AG04450 (cell line): ENCODE measurements around the gene EVC2. TPM values are rescaled to one million over a fixed set of nuclear protein-coding genes. Genes with fewer than 3 reads are reported as not detected.

Experiments used
- CTCF ChIA-PET: fragments of 300-600, 350-600 bp; formaldehyde crosslinking; extraction: SDS; loops from one replicate; lab custom pipeline; 2022; ENCODE audit warnings: antibody characterized with exemption, inconsistent platforms; lab: Charles Lee
- POLR2A ChIA-PET: fragments of 350-600 bp; formaldehyde crosslinking; extraction: SDS; loops from one replicate; lab custom pipeline; 2021; ENCODE audit warnings: antibody characterized with exemption, inconsistent platforms; lab: Yijun Ruan, JAX
- DNase-seq: peaks from one replicate; pipeline ENCODE4 v3.0.0-alpha.2; 2011; ENCODE audit warnings: low read depth, low spot score
- H3K27ac ChIP-seq: one replicate; pipeline ENCODE4 v1.5.1; 2012; ENCODE audit warnings: low read depth, low read length, control low read depth
- H3K27me3 ChIP-seq: one replicate; pipeline ENCODE4 v1.6.0; 2012; ENCODE audit warnings: low read length; ENCODE audit not compliant: control insufficient read depth, insufficient read depth
- H3K4me3 ChIP-seq: 2 replicates; pipeline ENCODE4 v1.5.1; 2011; ENCODE audit warnings: mild to moderate bottlenecking, low read depth, low read length, control low read depth
- H3K9me3 ChIP-seq: 2 replicates; pipeline ENCODE4 v1.5.1; 2012; ENCODE audit warnings: low read length; ENCODE audit not compliant: control insufficient read depth, insufficient read depth
- polyA minus RNA-seq: library from RNA; depleted of rRNA, polyadenylated mRNA; stranded (reverse); fragments of >200 nt; gene quantifications from 2 replicates; pipeline ENCODE4 v1.2.3, GENCODE V29; 2011; rRNA and poly(A)+ RNA removed
- polyA plus RNA-seq: library from polyadenylated mRNA; depleted of rRNA; stranded (reverse); fragments of >200 nt; gene quantifications from 2 replicates; pipeline ENCODE4 v1.2.3, GENCODE V29; 2011; rRNA removed
- TF ChIP-seq, protein P1 (sequence below): IDR thresholded peaks from 2 replicates; pipeline ENCODE4 v1.5.1; 2011; ENCODE audit warnings: low read depth, low read length, control low read depth, inconsistent platforms

Gene EVC2
- polyA plus RNA-seq: 2.1 and 2.9 TPM in 2 replicates
- 7.0 and 7.8 TPM in 2 replicates for polyA minus RNA-seq

GRCh38 chr4:5708449-5709206 lies at the start of gene EVC2:
Gene EVC2, minus strand, starts transcription at chr4:5708559. Its CDS starts 46 bp downstream, at chr4:5708513.
- DNase-seq: no peak
- Histone ChIP-seq H3K9me3 (no peaks in the 10 kb centered on the region), H3K4me3 (peak within 1 kb of the TSS; percentile 76), H3K27ac (peak within 1 kb of the TSS; percentile 57), H3K27me3 (no peaks in the 10 kb centered on the region)
- ChIA-PET CTCF (interaction anchor here (1.1 to 2.9 kb wide), 2 partner anchors 82 to 104 kb away, joined by 6 to 16 read pairs; no protein-coding TSS in a partner anchor), POLR2A (interaction anchor here (0.6 to 1.5 kb wide), 5 partner anchors 14 to 931 kb away, joined by 3 to 11 read pairs (median 5); no protein-coding TSS in a partner anchor)
- TF ChIP-seq, protein P1, sequence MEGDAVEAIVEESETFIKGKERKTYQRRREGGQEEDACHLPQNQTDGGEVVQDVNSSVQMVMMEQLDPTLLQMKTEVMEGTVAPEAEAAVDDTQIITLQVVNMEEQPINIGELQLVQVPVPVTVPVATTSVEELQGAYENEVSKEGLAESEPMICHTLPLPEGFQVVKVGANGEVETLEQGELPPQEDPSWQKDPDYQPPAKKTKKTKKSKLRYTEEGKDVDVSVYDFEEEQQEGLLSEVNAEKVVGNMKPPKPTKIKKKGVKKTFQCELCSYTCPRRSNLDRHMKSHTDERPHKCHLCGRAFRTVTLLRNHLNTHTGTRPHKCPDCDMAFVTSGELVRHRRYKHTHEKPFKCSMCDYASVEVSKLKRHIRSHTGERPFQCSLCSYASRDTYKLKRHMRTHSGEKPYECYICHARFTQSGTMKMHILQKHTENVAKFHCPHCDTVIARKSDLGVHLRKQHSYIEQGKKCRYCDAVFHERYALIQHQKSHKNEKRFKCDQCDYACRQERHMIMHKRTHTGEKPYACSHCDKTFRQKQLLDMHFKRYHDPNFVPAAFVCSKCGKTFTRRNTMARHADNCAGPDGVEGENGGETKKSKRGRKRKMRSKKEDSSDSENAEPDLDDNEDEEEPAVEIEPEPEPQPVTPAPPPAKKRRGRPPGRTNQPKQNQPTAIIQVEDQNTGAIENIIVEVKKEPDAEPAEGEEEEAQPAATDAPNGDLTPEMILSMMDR: no peak

GRCh38 chr4:5757954-5758353 lies 49.6 kb upstream of the EVC2 start:
- no peak for DNase-seq
- TF ChIP-seq, protein P1: no peak
- Histone ChIP-seq H3K4me3 (no peak overlapping the region), H3K27me3 (no peaks in the 10 kb centered on the region), H3K27ac (peak overlapping the region; percentile 68), H3K9me3 (peaks cover 5% of the 10 kb centered on the region; the same call in 1 of the 2 replicates)
- CTCF ChIA-PET: no interaction called here
- POLR2A ChIA-PET: interaction anchor here (1.0 to 1.3 kb wide), 2 partner anchors 9 to 10 kb away, joined by 3 to 4 read pairs; no protein-coding TSS in a partner anchor

- Histone ChIP-seq H3K4me3 (no peak overlapping the region), H3K27ac (peak overlapping the region; percentile 31), H3K27me3 (no peaks in the 10 kb centered on the region), H3K9me3 (peaks cover 5% of the 10 kb centered on the region; the same call in 1 of the 2 replicates)
- ChIA-PET POLR2A (no interaction called here), CTCF (no interaction called here)
- TF ChIP-seq, protein P1: no peak
- DNase-seq: no peak
Measured at GRCh38 chr4:5757536-5757935, 49.2 kb upstream of the EVC2 start.

DNA sequence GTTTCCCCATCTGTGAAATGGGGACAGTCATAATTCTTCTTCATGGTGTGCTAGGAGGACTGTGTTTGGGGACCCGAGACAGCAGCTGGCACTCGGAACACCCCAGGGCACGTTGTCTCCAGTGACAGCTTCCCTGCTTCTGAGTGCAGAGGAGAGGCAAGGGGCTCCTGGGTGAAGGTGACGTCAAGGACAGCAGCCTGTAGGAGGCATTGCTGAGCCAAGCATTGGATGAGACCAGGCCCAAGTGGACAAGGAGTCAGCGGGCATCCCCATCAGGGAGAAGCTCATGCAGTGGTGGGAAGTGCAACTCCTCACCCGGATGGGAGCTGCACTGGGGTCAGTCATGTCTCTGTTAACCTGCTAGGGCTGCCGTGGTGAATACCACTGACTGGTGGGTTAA lies 48.7 kb upstream of the EVC2 start:
- H3K9me3 ChIP-seq: peaks cover 5% of the 10 kb centered on the region; the same call in 1 of the 2 replicates

More for the DNA sequence above, 48.7 kb upstream of the EVC2 start:
- Histone ChIP-seq H3K4me3 (no peak overlapping the region), H3K27me3 (no peaks in the 10 kb centered on the region), H3K27ac (peak overlapping the region; percentile 31)
- ChIA-PET CTCF (no interaction called here), POLR2A (no interaction called here)
- DNase-seq: no peak
- TF ChIP-seq, protein P1: no peak
